Measurements from ENCODE around the gene UBR4.

The UBR4 gene

DNA sequence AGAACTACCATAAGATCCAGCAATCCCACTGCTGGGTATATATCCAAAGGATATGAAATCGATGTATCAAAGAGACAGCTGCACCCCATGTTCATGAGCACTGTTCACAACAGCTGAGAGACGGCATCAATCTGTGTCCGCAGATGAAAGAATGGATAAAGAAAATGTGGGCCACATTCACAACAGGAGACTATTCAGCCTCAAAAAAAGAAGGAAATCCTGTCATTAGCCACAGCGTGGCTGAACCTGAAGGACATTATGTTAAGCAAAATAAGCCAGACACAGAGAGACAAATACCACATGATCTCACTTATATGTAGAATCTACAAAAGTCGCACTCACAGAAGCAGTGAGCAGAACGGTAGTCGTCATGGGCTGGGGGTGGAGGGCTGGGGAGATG is 154.4 kb downstream of the UBR4 start:
- TF ChIP-seq, protein P1, sequence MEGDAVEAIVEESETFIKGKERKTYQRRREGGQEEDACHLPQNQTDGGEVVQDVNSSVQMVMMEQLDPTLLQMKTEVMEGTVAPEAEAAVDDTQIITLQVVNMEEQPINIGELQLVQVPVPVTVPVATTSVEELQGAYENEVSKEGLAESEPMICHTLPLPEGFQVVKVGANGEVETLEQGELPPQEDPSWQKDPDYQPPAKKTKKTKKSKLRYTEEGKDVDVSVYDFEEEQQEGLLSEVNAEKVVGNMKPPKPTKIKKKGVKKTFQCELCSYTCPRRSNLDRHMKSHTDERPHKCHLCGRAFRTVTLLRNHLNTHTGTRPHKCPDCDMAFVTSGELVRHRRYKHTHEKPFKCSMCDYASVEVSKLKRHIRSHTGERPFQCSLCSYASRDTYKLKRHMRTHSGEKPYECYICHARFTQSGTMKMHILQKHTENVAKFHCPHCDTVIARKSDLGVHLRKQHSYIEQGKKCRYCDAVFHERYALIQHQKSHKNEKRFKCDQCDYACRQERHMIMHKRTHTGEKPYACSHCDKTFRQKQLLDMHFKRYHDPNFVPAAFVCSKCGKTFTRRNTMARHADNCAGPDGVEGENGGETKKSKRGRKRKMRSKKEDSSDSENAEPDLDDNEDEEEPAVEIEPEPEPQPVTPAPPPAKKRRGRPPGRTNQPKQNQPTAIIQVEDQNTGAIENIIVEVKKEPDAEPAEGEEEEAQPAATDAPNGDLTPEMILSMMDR (IDR thresholded peaks at IDR 0.05; ENCODE audit: low read depth, low read length, missing control alignments): no peak
- no peak for DNase-seq (ENCODE audit: extremely low read depth, low read depth)
- H3K4me3 ChIP-seq (replicated peaks; ENCODE audit: low read depth, low read length): no peak overlapping the region

DNA sequence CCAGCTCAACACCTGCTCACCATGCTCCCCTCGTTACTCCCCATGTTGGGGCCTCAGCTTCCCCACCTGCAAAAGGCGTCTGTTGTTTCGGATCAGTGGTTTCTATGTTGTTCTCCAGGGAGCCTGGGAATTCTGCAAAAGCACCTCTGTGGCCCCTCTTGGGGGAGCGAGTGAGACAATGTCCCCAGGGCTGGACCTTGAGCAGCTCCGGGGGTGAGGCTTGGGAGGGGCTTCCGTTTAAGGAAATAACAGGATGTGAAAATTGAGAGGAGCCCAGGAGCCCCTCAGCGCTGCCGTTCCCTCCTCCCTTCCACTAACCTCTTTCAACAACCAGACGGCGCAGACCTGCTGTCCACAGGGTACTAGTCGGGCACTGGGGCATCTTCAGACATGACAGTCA is 155.1 kb downstream of the UBR4 start:
- TF ChIP-seq, protein P1 (IDR thresholded peaks at IDR 0.05; ENCODE audit: low read depth, low read length, missing control alignments): no peak
- DNase-seq (ENCODE audit: extremely low read depth, low read depth): no peak
- H3K4me3 ChIP-seq (replicated peaks; ENCODE audit: low read depth, low read length): no peak overlapping the region

DNA sequence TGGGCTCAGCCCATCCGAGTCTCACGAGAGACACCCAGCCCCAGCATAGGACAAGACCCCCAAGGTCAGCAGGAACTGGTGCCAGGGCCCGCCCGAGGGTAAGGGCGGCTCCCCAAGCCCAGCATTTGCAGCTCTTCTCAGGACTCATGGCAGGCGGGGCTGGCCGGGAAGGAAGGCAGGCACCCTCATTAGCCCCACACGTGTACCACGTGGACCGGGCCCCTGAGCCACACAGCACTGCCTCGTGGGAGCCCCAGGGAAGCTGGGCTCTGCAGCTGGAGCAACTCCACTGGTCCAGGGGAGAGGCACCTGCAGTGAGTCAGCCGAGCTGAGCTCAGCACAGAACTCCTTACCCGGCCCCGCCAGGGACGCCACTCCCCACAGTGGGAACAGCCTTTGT is 155.8 kb downstream of the UBR4 start:
- DNase-seq (ENCODE audit: extremely low read depth, low read depth): no peak
- TF ChIP-seq, protein P1 (IDR thresholded peaks at IDR 0.05; ENCODE audit: low read depth, low read length, missing control alignments): no peak
- no peak overlapping the region for H3K4me3 ChIP-seq (replicated peaks; ENCODE audit: low read depth, low read length)

DNA sequence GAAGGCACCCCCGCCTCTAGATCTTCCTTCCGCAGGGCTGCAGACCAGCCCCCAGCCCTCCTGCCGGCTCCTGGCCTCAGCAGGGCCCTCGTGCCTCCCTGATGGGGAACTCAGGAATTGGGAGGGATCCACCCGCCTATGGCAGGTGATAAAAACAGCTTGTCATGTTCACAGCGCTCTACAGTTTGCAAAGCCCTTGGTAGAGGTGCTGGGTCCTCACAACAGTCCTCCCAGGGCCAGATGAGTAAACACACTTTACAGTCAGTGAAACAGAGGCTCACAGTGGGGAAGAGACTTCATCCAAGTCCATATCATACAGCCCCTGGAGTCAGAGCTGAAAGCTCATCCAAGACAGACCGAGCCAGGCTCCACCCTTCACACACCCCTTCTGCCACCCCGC is 156.6 kb downstream of the UBR4 start:
- H3K4me3 ChIP-seq (replicated peaks; ENCODE audit: low read depth, low read length): no peak overlapping the region
- DNase-seq (ENCODE audit: extremely low read depth, low read depth): no peak
- TF ChIP-seq, protein P1 (IDR thresholded peaks at IDR 0.05; ENCODE audit: low read depth, low read length, missing control alignments): no peak

DNA sequence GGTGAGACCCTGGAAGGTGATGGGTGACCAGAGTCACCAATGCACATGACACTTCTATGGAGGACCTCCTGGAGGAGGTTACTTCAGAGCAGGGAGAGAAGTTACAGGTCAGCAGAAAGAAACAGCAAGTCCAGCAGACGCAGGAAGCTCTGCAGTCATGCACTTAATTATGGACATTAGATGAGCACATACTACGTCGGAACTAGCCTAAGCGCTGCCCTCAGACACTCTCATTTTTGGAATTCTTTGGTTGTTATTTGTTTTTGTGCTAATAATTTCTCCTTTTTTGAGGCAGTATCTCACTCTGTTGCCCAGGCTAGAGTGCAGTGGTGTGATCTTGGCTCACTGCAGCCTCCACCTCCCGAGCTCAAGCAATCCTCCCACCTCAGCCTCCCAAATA is 160.3 kb downstream of the UBR4 start:
- H3K4me3 ChIP-seq (replicated peaks; ENCODE audit: low read depth, low read length): no peak overlapping the region
- no peak for DNase-seq (ENCODE audit: extremely low read depth, low read depth)
- TF ChIP-seq, protein P1 (IDR thresholded peaks at IDR 0.05; ENCODE audit: low read depth, low read length, missing control alignments): no peak

DNA sequence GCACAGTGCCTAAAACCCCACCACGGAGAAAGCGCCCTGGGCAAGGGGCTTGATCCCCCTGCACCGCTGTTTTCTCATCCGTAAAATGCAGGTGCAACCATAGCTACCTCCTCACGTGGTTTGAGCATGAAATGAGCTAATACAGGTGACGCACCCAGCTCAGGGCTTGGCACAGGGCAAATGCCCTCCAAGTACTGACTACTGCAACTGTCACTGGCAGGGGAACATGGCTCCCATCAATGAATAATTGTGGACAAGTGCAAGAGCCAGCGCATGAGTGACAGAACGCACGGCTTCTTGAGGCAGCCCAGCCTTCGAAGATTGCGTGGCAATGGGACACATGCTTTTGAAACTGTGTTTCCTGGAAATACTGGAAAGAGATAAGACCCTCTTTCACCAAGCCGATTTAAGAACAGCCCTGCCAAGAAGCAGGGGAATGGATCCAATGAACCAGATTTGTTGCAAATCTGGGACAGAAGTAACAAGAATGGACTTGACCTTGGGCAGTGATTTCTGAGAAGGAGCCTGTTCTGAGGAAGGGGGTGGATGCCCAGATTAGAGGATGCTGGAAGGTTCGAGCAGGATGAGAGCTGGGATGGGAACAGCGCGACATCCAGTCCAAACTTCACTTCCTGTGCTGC is 160.8 kb downstream of the UBR4 start:
- TF ChIP-seq, protein P1 (IDR thresholded peaks at IDR 0.05; ENCODE audit: low read depth, low read length, missing control alignments): no peak
- DNase-seq (ENCODE audit: extremely low read depth, low read depth): no peak
- no peak overlapping the region for H3K4me3 ChIP-seq (replicated peaks; ENCODE audit: low read depth, low read length)
